COLO668 (cell line): Measurements from ENCODE around the gene CLRN1.

Experiments
- DNase-seq: peaks from one replicate; lab custom pipeline; 2025; ENCODE audit not compliant: unreplicated experiment; lab: John Stamatoyannopoulos, UW

Gene CLRN1

DNA sequence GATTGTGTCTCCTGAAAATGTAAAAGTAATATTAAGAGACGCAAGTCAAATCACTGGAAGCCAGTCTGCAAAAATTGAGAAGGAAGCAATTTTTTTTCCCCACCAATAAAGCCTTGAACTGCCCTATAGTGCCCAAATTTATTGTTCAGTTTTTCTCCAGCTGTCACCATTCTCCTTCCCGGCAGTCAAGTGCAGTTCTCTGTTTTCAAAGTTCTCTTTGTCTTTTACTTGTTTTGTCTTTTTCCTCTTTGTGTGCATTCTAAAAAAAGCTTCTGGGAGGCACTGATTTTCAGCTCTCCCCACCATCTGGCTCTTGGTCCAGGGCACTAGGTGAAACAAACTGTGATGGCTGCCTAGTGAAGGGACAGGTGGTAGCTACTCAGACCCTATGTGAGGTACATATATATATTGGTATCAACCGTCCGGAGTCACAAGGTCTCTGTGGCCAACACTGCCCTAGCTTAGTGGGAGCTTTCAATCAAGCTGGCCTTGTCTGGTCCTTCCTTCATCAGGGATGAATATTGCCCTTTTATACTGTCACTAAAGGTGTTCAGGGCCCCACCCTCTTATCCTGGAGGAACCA, 6.1 kb upstream of the CLRN1 start:
- no peak for DNase-seq

DNA sequence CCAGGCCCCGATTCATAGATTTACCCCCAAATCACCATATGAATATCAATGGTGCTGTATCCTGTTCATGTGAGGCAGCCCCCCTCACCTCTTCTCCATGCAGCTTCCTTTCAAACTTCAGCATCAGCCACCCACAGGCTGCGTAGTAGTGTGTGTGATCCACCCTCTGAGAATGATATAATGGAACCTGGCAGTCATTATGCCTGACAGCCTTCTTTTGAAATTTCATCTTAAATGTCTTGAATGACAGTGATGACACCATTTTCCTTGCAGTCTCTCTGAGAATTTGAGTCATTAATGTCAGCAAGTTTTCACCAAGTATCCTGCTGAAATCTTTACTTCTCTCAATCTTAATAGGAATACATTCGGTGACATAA, 3.5 kb upstream of the CLRN1 start:
- no peak for DNase-seq

DNA sequence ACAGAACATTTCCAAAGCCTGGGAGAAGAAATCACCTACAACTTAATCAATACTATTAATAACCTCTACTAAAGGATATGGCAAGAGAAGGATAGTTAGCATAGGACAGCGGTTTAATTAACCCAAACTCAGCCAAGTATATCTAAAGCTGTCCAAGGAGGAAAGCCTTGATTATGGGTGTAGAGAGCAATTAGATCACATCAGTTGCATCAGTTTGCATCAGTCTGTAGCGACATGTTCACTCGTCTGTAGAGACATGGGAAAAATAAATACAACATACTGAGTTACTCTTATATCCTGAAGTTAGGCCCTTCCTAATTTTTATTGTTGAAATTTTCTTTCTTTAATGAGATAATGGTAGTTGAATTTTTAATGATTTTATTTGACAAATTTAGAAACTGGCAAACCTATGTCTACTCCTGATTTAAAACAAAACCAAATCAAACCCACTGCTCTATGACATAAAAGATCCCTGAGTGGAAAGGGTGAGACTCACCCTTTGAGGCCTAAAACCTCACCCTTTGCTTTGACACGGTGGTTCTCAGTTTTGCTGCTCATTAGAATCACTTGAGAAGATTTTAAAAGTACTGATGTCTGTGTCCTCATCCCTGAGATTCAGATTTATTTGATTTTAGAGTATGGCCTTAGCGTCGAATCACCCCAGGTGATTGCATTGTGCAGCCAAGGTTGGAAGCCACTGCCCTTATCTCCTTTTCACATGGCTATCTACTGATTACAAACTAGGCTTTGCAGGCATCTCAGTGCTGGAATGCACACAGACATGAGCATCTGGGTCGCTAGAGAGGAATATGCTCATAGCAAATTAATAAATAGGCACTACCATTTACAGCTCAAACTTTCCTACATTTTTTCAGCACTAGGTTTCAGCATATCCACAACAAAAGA, 2.8 kb upstream of the CLRN1 start:
- DNase-seq, result no peak

DNA sequence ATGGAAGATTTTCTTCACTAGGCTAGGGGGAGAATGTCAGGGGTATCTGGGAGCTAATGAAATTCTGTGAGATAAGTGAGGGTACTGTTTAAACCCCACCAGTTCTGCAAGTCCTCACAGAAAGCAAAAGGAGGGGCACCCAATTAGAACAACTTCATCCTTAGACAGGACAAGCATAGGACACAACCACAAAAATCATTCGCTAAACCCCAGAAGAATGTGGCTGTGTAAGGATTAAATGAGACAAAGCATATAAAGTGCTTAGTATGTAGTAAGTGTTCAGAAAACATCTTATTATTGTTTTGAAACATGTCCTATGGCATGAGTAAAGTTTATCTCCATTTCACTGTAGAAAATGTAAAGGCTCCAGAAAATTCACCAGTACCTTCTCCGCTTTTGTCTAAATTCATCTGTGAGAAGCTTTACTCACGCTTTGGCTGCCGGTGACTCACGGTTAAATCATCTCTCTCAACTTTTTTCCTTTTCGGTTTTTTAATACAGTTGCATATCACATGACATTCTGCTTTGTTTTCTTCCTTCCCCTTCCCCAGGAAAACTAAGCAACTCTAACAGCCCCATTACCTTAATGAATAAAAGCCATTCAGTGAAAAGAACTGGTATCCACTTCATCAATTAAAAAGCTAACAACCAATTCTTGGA, 1.7 kb downstream of the CLRN1 start:
- no peak for DNase-seq

DNA sequence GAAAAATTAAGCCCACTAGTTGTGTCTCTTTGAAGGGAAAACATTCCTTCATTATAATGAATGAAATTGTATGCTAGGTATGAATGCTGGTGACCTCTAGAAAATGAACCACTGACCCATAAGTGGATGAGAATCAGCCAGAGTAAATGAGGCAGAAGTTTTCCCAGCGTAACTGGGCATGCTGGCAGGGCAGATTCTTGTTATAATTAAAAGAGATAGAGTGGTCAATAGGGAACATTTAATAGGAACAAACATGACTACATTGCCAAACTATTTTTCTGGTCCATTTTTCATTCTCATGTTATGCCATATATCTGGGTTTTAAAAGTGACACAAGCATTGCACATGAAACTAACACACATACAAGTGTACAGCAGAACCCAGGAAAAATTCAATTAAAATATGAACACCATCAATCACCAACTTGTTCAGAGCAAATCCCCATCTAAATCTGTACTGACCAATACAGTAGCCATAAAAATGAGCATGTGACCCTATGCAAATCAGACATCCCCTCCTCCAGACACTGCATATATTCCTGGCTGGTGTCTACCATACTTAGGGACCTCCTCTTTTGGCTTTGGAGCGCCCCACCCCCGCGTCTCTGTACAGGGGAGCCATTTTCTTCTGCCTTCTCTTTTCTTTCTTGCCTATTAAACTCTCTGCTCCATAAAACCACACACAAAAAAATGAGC, 4.0 kb downstream of the CLRN1 start:
- DNase-seq, result no peak

DNA sequence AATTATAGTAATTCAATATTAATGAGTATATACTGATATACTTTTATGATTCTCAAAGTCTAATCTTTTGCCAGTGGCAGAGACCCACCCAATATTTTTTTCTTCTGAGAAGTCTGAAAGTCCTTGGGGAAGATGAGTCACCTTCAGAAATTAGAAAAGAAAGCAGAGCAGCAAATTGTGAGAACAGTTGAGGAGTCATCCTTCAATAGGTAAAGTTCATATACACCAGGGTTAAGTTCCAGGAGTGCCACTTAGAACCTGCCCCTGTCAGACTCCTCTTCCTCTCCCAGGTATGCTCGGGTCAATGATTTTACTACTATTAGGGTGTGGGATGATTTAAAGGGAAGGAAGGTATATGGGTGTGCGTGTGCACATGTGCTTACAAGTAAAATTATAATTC, 7.1 kb downstream of the CLRN1 start:
- no peak for DNase-seq

DNA sequence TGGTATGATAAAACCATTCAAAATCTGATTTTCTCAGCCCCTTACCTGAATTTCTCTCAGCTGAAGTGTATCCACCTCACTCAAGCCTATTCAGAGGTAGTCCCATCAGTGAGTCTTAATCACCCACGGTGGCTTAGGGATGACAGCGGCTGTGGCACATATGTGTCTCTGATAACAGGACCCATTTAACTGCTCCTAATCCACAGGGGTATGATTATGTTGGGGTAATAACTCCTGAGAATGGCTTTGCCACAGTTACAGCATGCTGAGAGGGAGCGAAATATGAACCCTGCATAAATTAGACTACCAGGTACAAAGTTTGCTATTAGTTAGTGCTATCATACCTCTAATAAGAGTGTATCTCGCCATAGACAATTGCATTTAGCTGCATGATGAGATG, 10.6 kb downstream of the CLRN1 start:
- no peak for DNase-seq

DNA sequence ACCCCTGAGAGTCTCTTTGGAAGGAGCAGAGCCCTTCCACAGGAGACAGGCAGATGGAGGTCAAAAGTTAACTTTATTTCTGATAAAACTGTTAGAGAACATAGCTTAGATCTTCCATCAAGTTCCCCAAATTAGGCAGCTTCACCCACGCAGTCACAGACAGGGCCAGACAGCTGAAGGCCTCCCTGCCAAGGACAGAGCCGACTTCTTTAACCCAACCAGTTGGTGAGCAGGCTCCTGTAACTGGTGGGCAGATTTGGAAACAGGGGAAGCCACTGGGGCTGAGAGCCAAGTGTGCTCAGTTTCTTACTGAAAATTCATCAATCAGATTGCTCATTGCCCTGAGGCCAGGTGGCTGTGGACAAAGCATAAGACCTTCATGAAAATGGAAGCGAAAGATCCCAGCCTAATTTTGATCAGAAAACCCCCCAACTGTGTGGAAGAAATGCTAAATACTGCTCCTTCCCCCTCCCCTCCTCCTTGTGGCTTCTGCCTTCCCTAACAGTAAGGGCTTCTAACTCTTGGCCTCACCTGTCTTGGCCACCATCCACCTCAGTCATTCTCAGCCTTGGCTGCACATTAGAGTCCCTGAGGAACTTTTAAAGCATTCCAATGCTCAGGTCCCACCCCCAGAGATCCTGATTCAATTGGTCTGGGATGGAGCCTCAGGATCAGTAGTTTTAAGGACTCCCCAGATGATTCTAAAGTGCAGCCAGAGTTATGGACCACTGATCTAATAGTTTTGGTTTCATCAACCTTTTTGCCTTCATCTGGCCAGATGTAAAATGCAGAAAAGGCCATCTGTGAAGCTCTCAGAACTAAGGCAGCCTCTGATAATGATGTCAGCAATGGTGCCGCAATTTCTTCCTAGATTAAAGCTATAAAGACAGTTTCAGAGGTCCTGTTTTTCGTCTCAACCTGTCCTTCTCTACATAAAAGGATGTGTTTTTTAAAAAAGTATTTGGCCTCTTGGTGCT, 11.5 kb downstream of the CLRN1 start:
- no peak for DNase-seq

DNA sequence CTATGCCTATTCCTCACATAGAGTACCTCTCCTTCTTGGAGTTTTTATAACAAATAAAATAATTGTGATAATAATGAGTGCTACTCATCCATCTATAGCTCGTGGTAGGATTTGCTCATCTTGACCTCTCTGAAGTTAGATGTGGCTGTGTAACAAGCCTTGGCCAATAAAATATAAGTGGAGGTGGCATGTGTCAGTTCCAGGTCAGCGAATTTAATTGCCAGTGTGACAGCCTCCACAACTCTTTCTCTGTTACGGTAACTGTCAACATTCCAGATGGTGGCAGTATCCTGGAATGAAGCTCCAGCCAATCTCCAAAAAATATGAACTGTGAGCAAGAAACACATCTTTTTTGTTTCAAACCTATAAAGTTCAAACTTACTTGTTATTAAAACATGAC, 13.8 kb downstream of the CLRN1 start:
- no peak for DNase-seq

DNA sequence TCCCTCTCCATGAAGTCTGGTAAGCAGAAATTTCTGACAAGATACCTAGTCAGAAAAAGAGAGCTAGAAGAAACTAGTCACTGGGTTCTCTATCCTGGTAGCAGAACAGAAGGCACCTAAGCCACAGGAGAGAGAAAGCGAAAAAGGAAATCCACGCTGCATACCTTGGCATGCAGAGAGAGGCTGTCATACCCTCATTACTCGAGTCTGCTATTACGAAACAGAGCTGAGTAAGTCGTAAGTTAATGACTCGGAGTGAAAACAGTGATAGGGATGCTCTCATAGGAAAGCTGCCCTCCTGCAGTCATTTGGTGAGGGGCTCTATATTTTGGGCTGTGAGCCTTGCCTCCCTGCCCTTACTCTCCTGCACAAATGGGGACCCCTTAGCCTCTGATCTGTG, 16.2 kb downstream of the CLRN1 start:
- no peak for DNase-seq

DNA sequence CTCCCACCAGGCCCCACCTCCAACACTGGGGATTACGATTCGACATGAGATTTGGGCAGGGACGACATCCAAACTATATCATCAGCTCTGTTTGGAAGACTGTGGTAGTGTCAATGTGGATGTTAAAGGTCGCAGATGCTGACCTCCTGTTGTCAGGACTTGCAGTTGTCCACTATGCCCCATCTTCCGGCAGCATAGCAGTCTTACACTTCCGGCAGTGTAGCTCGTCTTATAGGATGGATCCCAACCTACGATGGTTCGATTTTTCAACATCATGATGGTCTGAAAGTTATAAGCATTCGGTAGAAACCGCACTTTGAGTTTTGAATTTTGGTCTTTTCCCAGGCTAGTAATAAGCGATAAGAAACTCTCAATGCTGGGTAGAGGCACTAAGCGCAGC, 20.6 kb downstream of the CLRN1 start:
- no peak for DNase-seq

DNA sequence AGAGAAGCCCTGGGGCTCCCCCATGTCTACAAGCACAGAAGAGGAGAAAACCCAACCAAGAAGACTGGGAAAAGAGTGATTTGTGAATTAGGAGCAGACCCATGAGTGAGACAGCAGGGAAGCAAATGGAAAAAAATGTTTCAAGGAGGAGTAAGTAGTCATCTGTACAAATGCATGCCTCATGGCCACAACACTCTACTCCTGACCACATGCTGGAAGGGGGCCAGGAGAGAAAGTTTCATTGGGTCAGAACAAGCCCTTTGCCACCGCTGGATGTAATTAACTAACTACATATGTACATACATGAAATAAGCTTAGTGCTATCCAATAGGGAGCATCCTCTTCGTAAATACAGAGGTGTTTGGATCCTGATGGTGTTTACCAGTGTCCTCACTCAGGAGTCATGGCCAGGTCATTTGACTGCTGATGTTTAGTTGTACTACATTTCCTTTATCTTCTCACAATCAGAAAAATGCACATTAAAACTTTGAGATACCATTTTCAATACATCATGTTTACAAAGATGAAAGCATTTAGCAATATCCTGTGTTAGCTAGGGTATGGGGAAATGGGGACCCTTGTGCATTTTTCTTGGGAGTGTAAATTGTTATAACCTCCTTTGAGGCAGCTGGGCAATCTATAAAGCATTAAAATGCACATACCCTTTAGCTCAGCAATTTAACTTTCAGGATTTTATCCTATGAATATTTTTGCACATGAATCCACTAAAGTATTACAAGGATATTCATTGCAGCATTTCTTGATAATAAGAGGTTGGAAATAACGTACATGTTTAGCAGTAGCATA, 27.1 kb downstream of the CLRN1 start:
- DNase-seq, result no peak

DNA sequence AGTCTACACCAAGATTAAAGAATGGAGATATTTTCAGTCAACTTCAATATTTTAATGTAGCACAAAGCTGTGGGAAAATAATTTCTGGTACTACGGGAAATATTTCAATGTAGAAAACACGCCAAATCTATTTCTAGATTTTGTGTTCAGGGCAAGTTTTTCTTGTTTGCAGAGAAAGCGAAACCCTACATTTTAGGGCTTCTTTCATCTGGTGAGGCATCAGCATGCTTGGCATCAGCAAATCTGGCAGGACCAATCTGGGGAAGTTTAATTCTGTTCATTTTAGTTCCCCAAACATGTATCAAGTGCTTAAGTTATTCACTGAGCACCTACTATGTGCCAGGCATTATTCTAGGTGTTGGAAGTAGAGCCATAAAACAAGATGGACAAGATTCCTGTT, 30.3 kb downstream of the CLRN1 start:
- DNase-seq, result no peak

DNA sequence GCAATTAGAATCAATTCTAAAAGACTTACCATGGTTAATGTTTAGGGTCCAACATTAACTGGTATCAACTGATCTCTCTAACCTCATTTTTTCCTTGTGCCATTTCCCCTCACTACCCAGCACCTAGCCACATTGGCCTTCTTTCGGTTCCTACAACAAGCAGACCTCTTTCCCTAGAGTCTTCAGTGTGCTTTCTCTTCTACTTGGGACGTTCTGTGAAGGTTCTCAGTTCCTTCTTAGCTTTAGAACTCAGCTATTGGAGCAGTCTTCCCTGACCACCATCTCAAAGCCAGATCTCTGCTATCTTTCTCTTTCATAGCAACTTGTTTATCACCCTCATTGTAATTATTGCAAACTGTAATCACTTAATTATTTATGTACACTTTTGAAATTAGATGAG, 35.8 kb downstream of the CLRN1 start:
- DNase-seq, result no peak

DNA sequence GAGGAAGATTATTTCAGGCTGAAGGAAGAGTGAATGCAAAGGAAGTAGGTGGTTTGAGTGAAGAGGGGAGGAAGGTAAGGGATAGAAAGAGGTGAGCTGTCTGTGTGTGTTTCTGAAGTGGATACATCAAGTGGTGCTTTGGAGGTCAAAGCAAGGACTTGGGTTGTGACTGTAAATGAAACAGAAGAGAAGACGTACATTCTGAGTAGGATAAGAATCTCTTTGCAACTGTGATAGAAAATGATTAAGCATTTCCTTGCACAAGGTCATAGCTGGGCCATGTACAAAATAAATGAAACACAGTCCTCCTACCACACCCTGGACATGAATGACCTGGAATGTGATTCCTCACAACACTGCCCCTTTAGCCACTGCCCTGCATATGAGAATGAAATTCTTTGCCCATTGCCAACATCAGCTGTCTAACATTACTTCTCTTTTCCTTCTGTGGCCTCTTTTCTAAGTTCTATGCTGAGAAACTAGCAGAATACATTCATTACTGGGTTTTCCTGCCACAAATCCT, 39.0 kb downstream of the CLRN1 start:
- DNase-seq, result no peak

DNA sequence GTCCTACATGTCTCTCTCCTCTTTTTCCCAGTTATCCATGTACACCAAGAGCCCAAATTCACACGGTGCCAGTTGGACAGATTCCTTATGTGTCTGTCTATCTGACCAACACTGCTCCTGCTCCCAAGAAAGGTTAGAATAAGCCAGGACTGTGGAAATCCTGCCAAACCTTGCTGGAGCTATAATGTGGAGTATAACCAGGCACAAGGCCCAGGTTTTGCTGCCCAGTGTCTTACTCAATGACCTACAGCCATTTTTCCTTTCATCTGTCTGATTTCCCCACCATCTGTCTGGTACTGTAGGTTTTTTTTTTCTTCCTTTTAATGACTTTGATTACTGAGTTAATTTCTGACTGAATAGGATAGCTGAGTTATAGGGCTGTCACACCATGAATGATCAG, 40.8 kb downstream of the CLRN1 start:
- DNase-seq, result no peak

DNA sequence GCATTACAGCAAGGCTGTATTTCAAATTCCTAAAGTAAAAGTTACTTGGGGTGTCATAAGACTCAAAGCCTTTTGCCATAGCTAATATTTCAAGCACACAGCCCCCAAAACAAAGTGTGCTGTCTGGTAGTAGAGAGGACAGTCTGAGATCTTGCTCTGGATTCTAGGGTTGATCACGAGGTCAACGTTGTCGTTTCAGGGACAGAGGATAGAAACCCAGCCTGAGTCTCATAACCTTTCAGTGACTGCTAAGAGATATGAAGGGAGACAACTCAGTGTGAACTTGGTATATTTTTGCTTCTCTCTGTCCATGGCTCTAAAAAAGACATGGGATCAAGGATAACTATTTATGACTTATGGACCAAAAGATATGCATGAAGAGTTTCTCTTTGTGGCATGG, 41.7 kb downstream of the CLRN1 start:
- no peak for DNase-seq

DNA sequence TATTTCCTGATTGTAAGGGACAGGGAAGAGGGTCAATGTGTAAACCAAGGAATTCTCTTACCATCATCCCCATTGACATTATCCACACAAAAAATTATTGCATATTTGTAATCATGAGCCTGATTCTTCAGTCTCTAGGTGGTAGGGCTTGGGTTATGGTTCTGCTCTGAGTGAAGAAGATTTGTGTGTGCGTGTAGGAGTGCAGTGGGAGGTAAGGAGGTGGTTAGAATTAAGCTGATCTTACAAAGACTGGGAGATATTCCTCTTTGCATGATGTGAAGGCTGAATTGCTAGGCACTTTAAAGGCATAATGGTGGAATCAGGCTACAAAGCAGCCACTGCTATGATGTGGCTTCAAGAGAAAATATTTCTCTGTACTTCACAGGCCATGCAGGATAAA, 44.3 kb downstream of the CLRN1 start:
- no peak for DNase-seq

DNA sequence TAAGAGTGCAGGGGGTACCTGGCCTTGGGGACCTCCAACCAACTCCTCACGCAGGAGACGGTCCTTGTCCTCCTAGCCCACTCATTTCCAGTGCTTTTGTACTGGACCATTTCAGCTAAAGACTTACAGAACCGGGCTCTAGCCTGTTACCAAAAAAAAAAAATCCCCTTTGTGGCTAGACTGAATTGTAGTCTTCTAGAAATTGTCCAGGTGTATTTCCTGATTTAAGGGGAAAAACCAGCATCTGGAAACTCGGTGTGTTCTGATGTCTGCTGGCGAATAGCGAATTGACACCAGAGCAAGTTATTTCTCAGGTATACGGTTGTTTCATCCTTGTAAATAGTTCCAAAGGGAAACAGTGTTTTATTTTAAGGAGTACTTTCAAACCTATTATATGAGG, 46.2 kb downstream of the CLRN1 start:
- no peak for DNase-seq
